SJSA1 (cell line): Measurements from ENCODE around the gene KCNQ1. TPM values are rescaled to one million over a fixed set of nuclear protein-coding genes. Genes with fewer than 3 reads are reported as not detected.

Experiments
- DNase-seq, 2 experiments: peaks; one replicate each; pipeline ENCODE4 v3.0.0-alpha.2; 2015 to 2020; ENCODE audit warnings: low spot score in 2 of 2, low read depth in 1 of 2
- H3K27ac ChIP-seq: fragments of 250-450 bp; sonication (Bioruptor Pico); 2 replicates; pipeline ENCODE4 v1.5.1; 2020; ENCODE audit warnings: mild to moderate bottlenecking, moderate library complexity
- H3K27me3 ChIP-seq: fragments of 250-450 bp; sonication (Bioruptor Pico); replicated peaks from 2 replicates; pipeline ENCODE4 v1.5.1; 2020; ENCODE audit warnings: mild to moderate bottlenecking, moderate library complexity
- H3K36me3 ChIP-seq: fragments of 250-450 bp; sonication (Bioruptor Pico); 2 replicates; pipeline ENCODE4 v1.5.1; 2020; ENCODE audit warnings: mild to moderate bottlenecking
- H3K4me1 ChIP-seq: fragments of 250-450 bp; sonication (Bioruptor Pico); replicated peaks from 2 replicates; pipeline ENCODE4 v1.6.1; 2021; ENCODE audit warnings: mild to moderate bottlenecking
- H3K4me3 ChIP-seq: fragments of 250-450 bp; sonication (Bioruptor Pico); 2 replicates; pipeline ENCODE4 v1.5.1; 2020; ENCODE audit warnings: mild to moderate bottlenecking
- H3K9me3 ChIP-seq: fragments of 250-450 bp; sonication (Bioruptor Pico); replicated peaks from 2 replicates; pipeline ENCODE4 v1.5.1; 2020; ENCODE audit warnings: mild to moderate bottlenecking
- total RNA-seq: library from RNA; depleted of rRNA; stranded (reverse); fragments of >200 nt; shearing (Covaris generic); gene quantifications from 2 replicates; pipeline ENCODE4 v1.2.3, GENCODE V29; 2014

The KCNQ1 gene
- total RNA-seq, 1 experiment from 2014 or later = not detected

DNA sequence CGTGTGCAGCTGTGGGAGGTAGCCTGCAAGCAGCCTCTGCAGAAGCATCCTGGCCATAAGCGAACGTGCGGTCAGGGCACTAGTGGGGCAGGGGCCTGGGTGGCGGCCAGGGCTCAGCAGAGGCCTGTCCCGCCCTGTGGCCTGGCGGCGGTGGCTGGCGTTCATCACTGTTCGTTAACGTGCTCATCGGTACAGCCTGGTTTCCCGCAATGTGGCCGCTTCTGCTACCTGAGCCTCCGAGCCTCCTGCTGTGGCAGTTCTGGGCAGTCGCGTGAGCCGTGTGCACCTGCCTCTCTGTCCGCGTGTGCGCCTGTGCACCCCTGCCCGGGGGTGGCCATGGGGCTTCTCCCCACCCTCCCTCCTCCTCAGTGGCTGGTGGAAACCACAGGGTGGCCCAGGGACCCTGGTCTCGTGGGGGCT lies 137.1 kb downstream of the KCNQ1 start:
- peaks cover 53% of the 10 kb centered on the region for H3K4me1 ChIP-seq
- H3K4me3 ChIP-seq = no peak overlapping the region
- no peak overlapping the region for H3K27ac ChIP-seq
- peak in 1 of 2 experiments; percentile 47 for DNase-seq
- 0 out of 2 replicates have a peak, but pooled peaks cover 2% of the 10 kb centered on the region for H3K9me3 ChIP-seq
- no peaks in the 10 kb centered on the region for H3K27me3 ChIP-seq
- H3K36me3 ChIP-seq = no peaks in the 10 kb centered on the region

- Histone ChIP-seq H3K27ac (no peak overlapping the region), H3K27me3 (no peaks in the 10 kb centered on the region), H3K4me3 (no peak overlapping the region), H3K4me1 (peaks cover 48% of the 10 kb centered on the region), H3K36me3 (no peaks in the 10 kb centered on the region), H3K9me3 (0 out of 2 replicates have a peak, but pooled peaks cover 2% of the 10 kb centered on the region)
- DNase-seq = peak; percentile 84 to 87
These were observed 137.6 kb downstream of the KCNQ1 start for GRCh38 chr11:2582351-2582945.

DNA sequence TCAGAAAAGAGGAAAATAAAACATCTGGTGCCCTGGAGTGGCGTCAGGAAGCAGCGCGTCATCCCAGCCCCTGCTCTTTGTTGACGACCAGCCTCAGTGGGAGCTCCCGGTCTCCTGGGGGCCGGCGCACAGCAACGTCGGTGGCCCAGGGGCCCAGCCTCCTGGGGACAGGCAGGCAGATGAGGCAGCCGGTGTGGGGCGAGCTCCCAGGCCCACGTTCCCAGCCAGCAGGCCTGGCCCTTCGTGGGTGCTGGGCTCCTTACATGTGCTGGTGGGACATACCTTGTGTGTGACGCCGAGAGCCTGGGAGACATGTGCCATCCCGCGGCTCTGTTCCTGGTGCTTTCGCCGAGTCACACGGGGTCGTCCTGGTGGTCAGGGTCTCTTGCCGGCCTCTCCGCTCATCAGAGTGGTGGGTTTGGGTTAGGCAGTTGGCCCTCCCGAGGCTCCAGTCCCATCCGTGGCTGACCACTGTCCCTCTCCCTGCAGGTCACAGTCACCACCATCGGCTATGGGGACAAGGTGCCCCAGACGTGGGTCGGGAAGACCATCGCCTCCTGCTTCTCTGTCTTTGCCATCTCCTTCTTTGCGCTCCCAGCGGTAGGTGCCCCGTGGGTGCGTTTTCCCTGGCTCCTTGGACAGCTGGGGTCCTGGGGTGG lies 138.3 kb downstream of the KCNQ1 start:
- Histone ChIP-seq H3K36me3 (no peaks in the 10 kb centered on the region), H3K27me3 (no peaks in the 10 kb centered on the region), H3K27ac (peak overlapping the region; percentile 51), H3K4me3 (no peak overlapping the region), H3K9me3 (no peaks in the 10 kb centered on the region), H3K4me1 (peaks cover 42% of the 10 kb centered on the region)
- no peak for DNase-seq

DNA sequence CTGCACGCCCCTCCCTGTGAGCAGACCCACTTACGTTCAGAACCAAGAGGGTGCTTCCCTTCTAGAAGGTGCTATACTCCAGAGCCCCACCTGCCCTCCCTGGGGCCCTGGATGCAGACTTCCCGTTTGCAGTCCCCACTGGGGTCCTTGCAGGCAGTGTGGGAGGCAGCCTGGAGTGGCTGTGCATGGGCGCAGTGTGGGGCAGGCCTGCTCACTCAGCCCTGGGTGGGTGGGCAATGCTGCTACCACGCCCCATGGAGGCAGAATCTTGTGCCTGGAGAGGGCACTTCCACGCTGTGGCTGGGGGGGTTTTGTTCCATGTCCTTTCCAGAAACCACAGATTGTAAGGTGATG lies 138.8 kb downstream of the KCNQ1 start:
- DNase-seq = peak in 1 of 2 experiments; percentile 43
- Histone ChIP-seq H3K27me3 (no peaks in the 10 kb centered on the region), H3K9me3 (no peaks in the 10 kb centered on the region), H3K27ac (no peak overlapping the region), H3K36me3 (no peaks in the 10 kb centered on the region), H3K4me1 (peaks cover 38% of the 10 kb centered on the region), H3K4me3 (no peak overlapping the region)

GRCh38 chr11:2584434-2584811 lies 139.6 kb downstream of the KCNQ1 start:
- H3K4me1 ChIP-seq = peaks cover 30% of the 10 kb centered on the region
- 0 out of 2 replicates have a peak, but pooled peaks cover 2% of the 10 kb centered on the region for H3K9me3 ChIP-seq
- no peak overlapping the region for H3K4me3 ChIP-seq
- H3K27ac ChIP-seq = no peak overlapping the region
- no peaks in the 10 kb centered on the region for H3K27me3 ChIP-seq
- DNase-seq = no peak
- H3K36me3 ChIP-seq = no peaks in the 10 kb centered on the region

- Histone ChIP-seq H3K27me3 (no peaks in the 10 kb centered on the region), H3K36me3 (no peaks in the 10 kb centered on the region), H3K9me3 (0 out of 2 replicates have a peak, but pooled peaks cover 2% of the 10 kb centered on the region), H3K27ac (no peak overlapping the region), H3K4me1 (peaks cover 27% of the 10 kb centered on the region), H3K4me3 (no peak overlapping the region)
- peak in 1 of 2 experiments; percentile 45 for DNase-seq
These were observed 140.2 kb downstream of the KCNQ1 start for GRCh38 chr11:2584812-2585565.

DNA sequence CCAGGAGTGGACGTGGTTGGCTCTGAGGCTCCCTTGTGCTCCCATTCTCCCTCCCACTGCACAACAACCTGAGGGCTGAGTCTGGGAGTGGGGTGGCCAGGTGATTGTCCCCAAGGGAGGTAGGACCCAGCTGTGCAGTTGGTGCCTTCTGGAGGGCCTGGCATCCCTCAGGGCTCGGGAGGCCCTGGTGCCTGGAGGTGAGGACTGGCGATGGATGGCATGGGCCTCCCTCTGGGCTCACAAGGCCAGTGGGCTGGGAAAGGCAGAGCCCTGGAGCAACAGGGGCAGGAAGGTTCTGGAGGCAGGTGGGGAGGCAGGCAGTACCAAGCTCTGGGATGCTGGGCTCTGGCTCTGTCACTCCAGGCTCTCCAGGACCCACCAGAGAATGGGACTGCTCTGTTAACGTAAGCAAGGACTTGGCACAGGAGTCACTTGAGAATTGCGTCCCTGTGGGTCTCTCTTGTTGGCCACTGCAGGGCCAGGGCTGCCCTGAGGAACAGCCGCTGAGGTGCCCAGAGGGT lies 140.8 kb downstream of the KCNQ1 start:
- no peaks in the 10 kb centered on the region for H3K27me3 ChIP-seq
- no peak overlapping the region for H3K4me3 ChIP-seq
- H3K4me1 ChIP-seq = peaks cover 27% of the 10 kb centered on the region
- H3K27ac ChIP-seq = no peak overlapping the region
- 0 out of 2 replicates have a peak, but pooled peaks cover 2% of the 10 kb centered on the region for H3K9me3 ChIP-seq
- H3K36me3 ChIP-seq = no peaks in the 10 kb centered on the region
- peak in 1 of 2 experiments; percentile 44 for DNase-seq

GRCh38 chr11:2586087-2586792 lies 141.4 kb downstream of the KCNQ1 start:
- 0 out of 2 replicates have a peak, but pooled peaks cover 2% of the 10 kb centered on the region for H3K9me3 ChIP-seq
- peaks cover 24% of the 10 kb centered on the region for H3K4me1 ChIP-seq
- H3K36me3 ChIP-seq = no peaks in the 10 kb centered on the region
- H3K27ac ChIP-seq = no peak overlapping the region
- no peak overlapping the region for H3K4me3 ChIP-seq
- DNase-seq = peak in 1 of 2 experiments; percentile 40
- H3K27me3 ChIP-seq = 0 out of 2 replicates have a peak, but pooled peaks cover 3% of the 10 kb centered on the region

DNA sequence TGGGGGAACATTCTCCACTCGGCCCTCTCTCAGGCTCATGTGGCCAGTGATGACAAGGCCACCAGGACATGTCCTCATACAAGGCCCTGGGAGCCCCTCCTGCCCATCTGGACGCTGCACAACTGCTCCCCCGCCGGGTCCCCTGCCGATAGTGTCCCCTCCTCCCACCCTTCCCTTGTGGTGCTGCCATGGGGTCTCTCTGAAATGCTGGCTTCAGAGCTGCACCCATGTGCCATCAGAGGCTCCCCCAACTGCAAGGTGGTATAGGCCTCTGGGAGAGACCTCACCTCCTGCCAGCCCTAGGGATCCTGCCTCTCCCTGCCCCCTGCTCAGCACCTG lies 142.0 kb downstream of the KCNQ1 start:
- Histone ChIP-seq H3K9me3 (0 out of 2 replicates have a peak, but pooled peaks cover 2% of the 10 kb centered on the region), H3K4me1 (peaks cover 19% of the 10 kb centered on the region), H3K27ac (no peak overlapping the region), H3K4me3 (no peak overlapping the region), H3K27me3 (0 out of 2 replicates have a peak, but pooled peaks cover 4% of the 10 kb centered on the region), H3K36me3 (no peaks in the 10 kb centered on the region)
- peak in 1 of 2 experiments; percentile 42 for DNase-seq

- Histone ChIP-seq H3K36me3 (no peaks in the 10 kb centered on the region), H3K4me1 (peaks cover 13% of the 10 kb centered on the region), H3K27me3 (0 out of 2 replicates have a peak, but pooled peaks cover 4% of the 10 kb centered on the region), H3K27ac (no peak overlapping the region), H3K9me3 (0 out of 2 replicates have a peak, but pooled peaks cover 2% of the 10 kb centered on the region), H3K4me3 (no peak overlapping the region)
- peak in 1 of 2 experiments; percentile 56 for DNase-seq
These were observed 142.5 kb downstream of the KCNQ1 start for GRCh38 chr11:2587132-2587930.

- H3K4me3 ChIP-seq = no peak overlapping the region
- H3K36me3 ChIP-seq = no peaks in the 10 kb centered on the region
- H3K4me1 ChIP-seq = peaks cover 5% of the 10 kb centered on the region
- DNase-seq = no peak
- H3K9me3 ChIP-seq = 0 out of 2 replicates have a peak, but pooled peaks cover 2% of the 10 kb centered on the region
- no peak overlapping the region for H3K27ac ChIP-seq
- H3K27me3 ChIP-seq = 0 out of 2 replicates have a peak, but pooled peaks cover 4% of the 10 kb centered on the region
These were observed 143.4 kb downstream of the KCNQ1 start for GRCh38 chr11:2587976-2588748.
